ENCODE results near the gene ST8SIA4.
"Not testable (repeated sequence)": the region's sequence is repeated elsewhere in the genome, so short reads cannot be mapped to it uniquely, and the experiment has no call there.

DNA sequence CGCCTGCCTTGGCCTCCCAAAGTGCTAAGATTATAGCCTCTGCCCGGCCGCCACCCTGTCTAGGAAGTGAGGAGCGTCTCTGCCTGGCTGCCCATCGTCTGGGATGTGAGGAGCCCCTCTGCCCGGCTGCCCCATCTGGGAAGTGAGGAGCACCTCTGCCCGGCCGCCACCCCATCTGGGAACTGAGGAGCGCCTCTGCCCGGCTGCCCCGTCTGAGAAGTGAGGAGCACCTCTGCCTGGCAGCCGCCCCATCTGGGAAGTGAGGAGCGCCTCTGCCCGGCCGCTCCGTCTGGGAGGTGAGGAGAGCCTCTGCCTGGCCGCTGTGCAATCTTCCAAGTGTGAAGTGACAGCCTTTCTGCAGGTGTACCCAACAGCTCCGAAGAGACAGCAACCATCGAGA is 117.5 kb downstream of the ST8SIA4 start:
- not testable (repeated sequence) for TF ChIP-seq CTCF (conservative IDR thresholded peaks at IDR 0.05; ENCODE audit: low read depth, low read length); EZH2 (IDR thresholded peaks at IDR 0.05; ENCODE audit: borderline replicate concordance, low read depth, low read length, poor library complexity, severe bottlenecking)

Measured in A673 (cell line).